ENCODE measurements around the gene SNX17.

Gene SNX17

GRCh38 chr2:27363933-27364332 lies 6.5 kb upstream of the SNX17 start:
- no peak for DNase-seq (ENCODE audit: low read depth in 3 of 3)

- DNase-seq (ENCODE audit: low read depth in 3 of 3): no peak
Measured at GRCh38 chr2:27369471-27370025, 868 bp upstream of the SNX17 start.

DNA sequence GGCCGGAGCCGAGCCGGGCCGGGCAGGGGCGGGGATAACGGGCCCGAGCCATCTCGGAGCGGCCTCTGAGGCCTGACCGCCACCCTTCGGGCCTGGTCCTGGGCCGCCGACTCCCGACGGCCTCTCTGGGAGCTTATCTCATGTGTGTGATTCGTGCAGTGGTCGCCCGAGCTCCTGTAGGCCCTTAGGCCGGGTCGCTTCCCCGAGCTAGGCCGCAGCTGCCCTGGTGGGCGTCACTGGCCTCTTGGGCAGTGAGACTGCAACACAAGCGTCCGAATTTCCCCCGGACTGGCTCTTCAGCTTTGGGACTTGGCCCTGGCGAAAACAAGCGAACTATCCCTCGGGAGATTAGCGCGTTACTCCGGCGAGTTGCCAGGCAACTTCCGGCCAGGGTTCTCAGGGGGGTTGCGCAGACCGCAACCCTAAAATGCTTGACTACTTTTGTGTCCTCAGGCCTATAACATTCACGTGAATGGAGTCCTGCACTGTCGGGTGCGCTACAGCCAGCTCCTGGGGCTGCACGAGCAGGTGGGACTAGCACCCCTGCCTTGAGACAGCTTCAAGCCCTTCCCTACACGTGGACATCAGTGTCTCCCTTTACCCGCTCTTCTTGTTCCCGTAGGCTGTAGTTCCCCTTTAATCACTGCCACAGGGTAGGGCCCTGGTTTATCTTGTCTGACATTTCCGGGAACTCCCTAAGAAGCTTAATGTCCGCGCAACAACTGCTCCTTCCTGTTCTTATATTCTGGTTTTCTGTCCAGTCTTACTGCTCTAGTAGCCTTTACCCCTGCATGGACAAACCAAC lies 602 bp downstream of the SNX17 start:
- peak in 1 of 3 experiments; percentile 19 for DNase-seq (ENCODE audit: low read depth in 3 of 3)

- DNase-seq (ENCODE audit: low read depth in 3 of 3): no peak
Measured at GRCh38 chr2:27372937-27373336, 2.5 kb downstream of the SNX17 start.

GRCh38 chr2:27373567-27373966 lies 3.2 kb downstream of the SNX17 start:
- DNase-seq (ENCODE audit: low read depth in 3 of 3): no peak

DNA sequence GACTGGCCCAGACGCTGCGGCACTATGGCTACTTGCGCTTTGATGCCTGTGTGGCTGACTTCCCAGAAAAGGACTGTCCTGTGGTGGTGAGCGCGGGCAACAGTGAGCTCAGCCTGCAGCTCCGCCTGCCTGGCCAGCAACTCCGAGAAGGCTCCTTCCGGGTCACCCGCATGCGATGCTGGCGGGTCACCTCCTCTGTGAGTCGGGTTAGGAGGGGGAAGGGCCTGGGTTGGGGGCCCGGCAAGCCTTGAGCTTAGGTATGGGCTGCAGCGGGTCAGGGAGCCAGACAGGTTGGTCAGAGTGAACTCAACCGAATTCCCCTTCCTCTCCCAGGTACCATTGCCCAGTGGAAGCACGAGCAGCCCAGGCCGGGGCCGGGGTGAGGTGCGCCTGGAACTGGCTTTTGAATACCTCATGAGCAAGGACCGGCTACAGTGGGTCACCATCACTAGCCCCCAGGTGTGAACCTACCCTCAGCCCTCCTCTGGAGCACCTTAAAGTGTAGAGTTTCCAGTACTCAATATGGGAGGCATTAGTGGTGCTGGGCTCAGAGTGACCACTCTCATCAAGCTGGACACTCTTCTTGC lies 5.2 kb downstream of the SNX17 start:
- DNase-seq (ENCODE audit: low read depth in 3 of 3): no peak

DNA sequence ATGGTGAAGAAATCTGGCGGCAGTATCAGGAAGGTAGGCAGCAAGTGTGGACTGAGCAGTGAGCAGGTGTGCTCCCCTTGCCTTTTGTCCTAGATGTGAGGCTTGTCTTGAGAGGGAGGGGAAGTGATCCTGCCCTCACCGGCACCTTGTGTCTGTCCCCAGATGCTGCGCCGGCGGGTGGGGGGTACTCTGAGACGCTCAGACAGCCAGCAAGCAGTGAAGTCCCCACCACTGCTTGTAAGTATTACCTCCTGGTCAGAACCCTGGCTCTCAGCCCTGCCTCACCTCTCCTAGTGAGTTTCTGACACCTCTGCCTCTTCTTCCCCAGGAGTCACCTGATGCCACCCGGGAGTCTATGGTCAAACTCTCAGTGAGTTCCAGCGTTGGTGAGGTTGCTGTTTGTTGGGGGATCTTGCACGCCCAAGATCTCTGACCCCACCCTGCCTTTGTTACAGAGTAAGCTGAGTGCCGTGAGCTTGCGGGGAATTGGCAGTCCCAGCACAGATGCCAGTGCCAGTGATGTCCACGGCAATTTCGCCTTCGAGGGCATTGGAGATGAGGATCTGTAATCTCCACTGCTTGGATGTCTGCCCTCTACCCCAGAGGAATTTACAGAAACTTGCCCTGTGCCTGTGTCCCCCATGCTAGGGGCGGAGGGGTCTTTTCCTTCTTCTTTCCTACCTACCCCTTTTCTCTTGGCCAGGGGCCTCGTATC lies 5.9 kb downstream of the SNX17 start:
- DNase-seq (ENCODE audit: low read depth in 3 of 3): no peak

GRCh38 chr2:27376866-27377617 lies 6.6 kb downstream of the SNX17 start:
- DNase-seq (ENCODE audit: low read depth in 3 of 3): no peak

DNA sequence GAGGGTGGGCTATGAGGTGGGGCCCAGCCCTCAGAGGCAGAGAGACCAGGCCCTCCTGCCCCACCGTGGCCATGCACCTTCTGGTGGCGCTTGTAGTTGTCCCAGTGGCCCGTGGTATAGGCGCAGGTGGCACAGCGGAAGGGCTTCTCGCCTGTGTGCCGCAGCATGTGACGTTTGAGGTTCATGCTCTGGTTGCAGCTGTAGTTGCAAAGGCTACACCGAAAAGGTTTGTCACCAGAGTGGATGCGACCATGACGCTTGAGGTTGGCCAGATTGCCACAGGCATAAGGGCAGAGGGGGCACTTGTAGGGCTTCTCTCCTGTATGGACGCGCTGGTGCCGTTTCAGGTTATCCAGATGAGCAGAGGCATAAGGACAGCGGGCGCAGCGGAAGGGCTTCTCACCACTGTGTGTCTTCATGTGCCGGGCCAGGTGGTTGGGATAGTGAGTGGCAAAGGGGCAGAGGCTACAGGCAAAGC lies 7.2 kb downstream of the SNX17 start:
- DNase-seq (ENCODE audit: low read depth in 3 of 3): no peak

DNA sequence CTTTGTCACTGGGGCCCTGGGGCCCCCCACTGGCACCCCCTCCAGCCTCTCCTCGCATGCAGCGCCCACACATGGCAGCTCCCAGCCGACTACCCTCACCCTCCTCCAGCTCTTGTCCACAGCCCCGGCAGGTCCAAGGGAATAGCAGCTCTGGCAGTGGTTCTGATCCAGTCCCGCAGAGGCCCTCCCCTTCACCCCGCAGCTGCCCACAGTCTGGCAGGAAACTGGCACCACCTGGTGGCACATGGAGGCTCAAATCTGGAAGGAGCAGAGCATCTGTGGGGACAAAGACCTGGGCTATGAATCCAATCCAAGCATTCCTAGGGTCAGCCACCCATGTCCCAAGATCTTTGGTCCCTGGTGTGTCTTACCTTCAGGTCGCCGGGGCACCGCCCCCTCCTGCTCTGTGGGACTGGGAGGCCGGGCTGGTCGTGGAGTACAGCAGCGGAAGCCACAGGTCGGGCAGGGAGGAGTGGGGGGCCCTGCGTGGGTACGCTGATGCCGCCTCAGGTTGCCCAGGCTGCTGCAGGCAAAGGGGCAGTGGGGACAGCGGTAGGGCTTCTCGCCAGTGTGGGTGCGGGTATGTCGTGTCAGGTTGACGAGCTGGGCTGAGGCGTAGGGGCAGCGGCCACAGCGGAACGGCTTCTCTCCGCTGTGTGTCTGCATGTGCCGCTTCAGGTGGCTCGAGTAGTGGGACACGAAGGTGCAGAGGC lies 7.8 kb downstream of the SNX17 start:
- DNase-seq (ENCODE audit: low read depth in 3 of 3): no peak

DNA sequence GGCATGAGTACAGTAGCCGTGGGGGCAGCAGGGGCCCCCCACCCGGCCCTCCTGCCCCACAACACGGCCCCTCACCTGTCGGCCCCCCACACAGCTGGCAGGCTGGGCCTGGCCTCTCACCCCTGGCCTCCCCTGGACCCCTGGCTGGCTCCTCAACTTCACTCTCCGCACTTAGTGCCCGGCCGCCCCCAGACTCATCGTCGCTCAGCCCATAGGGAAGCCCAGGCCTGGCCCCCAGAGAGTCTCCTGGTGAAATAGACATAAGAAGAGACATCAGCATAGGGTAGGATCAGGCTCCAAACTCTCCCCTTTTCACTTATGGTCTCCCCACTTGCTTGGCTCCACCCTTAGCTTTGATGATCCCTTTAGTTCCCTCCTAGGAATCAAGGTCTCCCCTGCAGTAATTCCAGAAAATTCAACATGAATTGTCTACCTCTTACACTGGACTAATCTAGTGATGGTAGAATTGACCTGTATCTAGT lies 8.4 kb downstream of the SNX17 start:
- no peak for DNase-seq (ENCODE audit: low read depth in 3 of 3)

- DNase-seq (ENCODE audit: low read depth in 3 of 3): no peak
Measured at GRCh38 chr2:27379383-27379835, 9.0 kb downstream of the SNX17 start.

GRCh38 chr2:27379836-27380625 lies 9.6 kb downstream of the SNX17 start:
- DNase-seq (ENCODE audit: low read depth in 3 of 3): peak in 1 of 3 experiments; percentile 12

- DNase-seq (ENCODE audit: low read depth in 3 of 3): peak; percentile 74 to 89 (median 83)
Measured at GRCh38 chr2:27380626-27381545, 10.5 kb downstream of the SNX17 start, which contains the start of gene ZNF513. Gene ZNF513 (minus strand): TSS chr2:27380734. CDS start chr2:27380526, 208 bp downstream.

DNA sequence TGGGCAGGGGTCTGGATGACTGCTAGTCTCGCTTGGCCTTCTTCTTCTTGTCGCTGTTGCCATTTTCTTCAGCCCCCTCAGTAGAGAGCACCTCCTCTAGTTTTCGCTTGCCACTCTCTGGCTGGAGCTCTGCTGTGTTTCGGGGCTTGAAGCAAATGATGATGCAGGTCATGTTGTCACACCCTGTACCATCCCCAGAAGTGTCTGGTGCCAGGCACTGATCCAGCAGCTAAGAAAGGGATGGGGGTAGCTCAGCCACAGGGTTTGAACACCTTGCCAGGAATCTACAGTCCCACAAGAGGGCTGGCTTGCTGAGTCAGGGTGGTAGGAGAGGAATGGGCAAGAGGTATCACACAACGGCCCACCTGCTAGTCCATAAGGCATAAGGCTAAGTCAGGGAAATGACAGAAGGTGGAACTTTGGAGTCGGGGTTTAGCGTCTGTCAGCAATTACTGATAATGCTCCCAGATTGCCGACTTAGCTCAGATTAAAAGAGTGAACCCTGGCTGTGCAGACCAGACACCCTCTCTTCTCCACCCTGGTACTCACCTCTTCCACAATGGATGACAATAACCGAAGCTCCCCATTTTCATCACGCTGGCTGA lies 11.3 kb downstream of the SNX17 start:
- DNase-seq (ENCODE audit: low read depth in 3 of 3): no peak

DNA sequence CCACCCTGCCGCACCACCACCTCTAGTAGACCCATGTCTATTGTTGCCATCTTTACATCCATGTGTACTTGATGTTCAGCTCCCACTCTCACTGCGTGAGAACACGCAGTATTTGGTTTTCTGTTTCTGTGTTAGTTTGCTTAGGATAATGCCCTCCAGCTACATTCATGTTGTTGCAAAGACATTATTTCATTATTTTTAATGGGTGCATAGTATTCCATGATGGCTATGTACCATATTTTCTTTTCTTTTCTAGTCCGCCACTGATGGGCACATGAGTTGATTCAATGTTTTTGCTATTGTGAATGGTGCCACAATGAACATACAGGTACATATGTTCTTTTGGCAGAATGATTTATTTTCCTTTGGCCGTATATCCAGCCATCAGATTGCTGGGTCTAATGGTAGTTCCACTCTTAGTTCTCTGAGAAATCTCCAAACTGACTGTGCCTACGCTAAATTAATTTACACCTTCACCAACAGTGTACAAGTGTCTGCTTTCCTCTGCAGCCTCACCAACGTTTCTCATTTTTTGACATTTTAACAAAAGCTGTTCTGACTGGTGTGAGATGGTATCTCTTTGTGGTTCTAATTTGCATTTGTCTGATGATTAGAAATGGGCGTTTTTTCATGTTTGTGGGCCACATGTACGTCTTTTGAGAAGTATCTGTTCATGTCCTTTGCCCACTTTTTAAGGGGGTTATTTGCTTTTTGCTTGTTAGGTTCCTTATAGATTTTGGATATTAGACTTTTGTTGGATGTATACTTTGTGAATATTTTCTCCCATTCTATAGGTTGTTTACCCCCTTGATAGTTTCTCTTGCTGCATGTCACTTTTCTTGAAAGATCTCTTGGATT lies 20.6 kb downstream of the SNX17 start:
- DNase-seq (ENCODE audit: low read depth in 3 of 3): no peak

GRCh38 chr2:27393225-27393624 lies 22.8 kb downstream of the SNX17 start:
- DNase-seq (ENCODE audit: low read depth in 3 of 3): no peak
